HG03439 (cell line): ENCODE results near the gene DROSHA.
"Not testable (repeated sequence)": the region's sequence is repeated elsewhere in the genome, so short reads cannot be mapped to it uniquely, and the experiment has no call there.

Source experiments
- ATAC-seq: cut with Tn5 transposase; IDR thresholded peaks from one replicate; pipeline ENCODE4 v1.9.1; 2021; ENCODE audit warnings: mild to moderate bottlenecking, moderate library complexity; ENCODE audit not compliant: unreplicated experiment

The DROSHA gene

DNA sequence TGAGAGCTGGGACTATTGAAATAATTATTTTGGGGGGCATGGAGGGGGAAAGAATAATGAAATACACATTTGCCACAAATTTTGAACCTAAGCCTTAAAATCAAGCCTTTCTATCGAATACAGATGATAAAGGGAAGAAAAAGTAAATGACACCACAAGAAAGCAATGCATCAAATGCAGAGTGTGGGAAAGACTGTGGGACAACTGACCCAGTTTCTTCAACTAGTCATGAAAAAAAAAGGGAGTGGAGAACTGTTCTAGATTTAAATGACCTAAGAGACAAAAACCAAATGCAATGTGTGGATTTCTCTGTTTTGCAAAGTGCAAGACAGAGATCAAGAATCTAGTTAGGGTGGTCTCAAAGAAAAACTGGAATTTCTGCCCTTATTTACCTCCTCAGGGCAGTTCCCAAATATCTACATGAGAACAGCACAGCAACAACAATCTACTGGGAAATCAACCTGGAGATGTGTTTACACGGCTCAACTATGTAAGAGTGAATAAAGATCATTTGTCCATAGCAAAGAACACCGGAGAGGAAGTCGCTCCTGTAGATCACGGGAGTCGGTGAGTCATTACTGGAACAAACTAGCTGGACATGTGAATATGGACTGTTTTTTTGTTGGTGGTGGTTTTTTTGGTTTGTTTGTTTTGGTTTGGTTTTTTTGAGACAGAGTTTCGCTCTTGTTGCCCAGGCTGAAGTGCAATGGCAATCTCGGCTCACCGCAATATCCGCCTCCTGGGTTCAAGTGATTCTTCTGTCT is 145.9 kb downstream of the DROSHA start:
- no peak for ATAC-seq

DNA sequence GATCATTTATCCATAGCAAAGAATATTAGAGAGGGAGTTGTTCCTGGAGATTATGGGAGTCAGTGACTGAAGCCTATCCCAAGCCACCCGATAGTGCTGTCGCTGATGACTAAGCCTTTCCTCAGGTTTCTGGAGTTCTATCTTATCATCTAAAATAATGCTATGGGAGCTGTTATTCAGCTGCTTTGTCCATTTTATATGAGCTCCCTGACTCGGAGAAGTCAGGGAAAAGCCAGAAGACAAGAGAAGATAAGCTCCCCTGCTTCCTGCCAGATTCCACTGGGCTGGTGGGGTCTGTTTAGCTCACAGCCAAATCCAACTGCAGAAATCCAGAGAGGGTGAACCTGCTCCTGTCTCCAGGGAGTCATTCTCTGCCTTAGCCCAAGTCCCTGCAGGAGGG is 148.2 kb downstream of the DROSHA start:
- ATAC-seq, result no peak

DNA sequence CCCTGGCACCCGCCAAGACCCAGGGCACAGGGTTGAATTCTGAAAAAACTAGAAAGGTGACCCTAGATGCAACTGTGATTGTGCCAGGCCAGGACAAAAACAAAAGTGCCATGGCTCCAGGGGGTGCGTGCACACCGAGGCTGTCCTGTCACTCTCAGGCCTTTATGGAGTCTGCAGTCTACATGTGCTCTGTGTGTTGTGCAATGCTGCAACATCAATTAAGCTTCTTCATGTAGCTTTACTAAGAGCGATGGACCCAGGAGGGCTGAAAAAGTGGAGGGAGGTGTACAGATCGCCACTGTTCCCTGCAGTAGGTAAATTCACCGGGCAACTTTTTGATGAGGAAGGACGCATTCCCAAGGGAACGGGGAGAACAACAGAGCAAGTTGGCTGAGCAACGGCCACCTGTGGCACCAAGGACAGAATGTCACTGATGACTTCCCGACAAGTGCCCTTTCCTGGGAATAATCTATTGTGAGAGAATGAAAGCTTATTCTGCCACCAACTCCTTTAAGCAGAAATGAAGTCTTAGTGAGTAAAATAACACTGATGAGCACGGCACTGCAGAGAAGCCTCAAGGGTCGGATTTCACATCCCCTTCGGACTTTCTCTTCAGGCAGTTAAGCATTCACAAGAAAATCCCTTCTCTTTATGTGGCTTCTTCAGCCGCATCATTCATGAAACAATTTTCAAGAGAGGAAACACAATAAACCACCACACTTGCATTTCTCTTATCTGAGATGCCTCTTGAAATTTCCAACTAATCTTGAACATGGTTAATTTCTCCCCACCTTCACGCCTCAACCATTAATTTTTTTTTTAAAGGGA is 149.6 kb downstream of the DROSHA start:
- no peak for ATAC-seq

DNA sequence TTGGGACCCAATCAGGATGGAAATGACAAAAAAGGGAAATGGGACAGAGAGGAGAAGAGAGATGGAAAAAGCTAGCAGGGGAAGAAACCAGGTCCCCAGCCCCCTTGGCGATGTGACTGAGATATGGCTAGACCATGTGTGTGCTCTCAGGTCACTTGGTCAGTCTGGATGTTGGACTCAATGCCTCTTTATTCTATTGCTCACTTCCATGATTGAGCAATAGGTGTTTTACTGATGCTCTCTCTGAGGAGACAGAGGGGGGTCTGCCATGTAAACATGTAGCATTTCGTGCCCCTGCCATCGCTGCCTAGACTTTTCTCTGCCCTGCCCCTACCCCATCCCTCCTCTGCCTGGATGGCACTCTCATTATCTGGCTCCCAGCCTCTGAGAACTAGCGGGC is 150.6 kb downstream of the DROSHA start:
- ATAC-seq, result no peak

DNA sequence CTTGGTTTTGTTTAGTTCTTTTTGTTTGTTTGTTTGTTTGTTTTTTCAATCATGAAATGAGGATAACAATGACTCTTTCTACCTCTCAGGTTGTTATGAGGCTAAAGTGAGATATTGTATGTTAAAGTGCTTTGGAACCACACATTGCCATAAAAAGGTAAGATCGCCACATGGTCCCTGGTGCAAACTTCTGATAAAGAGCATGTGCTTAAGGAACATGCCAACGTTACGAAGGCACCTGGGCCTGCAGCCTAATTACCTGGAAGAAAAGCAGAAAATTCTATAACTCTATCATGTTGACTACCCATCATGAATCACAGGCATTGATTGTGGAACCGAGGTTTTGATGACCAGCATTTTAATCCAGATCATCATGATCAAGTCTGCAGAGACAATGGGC is 151.8 kb downstream of the DROSHA start:
- ATAC-seq, result no peak

DNA sequence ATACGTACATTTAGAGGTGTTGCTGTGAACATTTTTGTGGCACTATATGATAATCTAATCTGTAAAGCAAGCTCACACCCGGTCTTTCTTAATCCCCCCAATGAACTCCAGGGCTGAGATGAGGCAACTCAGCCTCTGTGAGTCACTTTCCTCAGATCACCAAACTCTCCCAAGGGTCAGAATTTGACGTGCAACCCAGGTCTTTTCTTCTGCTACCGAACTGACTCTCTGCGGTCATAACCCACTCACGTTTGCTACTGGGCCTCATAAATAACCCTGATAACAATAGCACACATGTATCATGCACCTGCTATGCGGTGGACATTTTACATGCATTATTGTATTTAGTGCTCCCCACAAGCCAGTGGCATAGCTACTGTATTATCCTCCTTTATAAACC is 153.1 kb downstream of the DROSHA start:
- no peak for ATAC-seq

DNA sequence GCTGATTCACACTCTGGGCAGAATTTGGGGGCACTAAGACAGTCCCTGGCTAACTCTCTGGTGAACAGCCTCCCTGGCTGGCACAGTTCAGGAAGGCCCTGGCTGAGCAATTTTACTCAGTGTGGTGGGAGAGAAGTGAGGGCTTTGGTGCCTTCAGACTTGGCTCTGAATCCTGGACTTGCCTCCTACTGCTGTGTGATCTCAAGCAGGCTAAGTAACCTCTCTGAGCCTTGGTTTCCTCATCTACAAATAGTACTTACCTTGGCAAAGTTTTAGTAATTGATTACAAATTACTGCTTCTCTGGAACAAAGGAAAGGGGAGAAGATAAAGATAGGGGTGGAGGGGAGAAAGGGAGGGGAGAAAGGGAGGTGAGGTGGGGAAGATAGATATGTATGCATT is 153.8 kb downstream of the DROSHA start:
- ATAC-seq, result no peak

DNA sequence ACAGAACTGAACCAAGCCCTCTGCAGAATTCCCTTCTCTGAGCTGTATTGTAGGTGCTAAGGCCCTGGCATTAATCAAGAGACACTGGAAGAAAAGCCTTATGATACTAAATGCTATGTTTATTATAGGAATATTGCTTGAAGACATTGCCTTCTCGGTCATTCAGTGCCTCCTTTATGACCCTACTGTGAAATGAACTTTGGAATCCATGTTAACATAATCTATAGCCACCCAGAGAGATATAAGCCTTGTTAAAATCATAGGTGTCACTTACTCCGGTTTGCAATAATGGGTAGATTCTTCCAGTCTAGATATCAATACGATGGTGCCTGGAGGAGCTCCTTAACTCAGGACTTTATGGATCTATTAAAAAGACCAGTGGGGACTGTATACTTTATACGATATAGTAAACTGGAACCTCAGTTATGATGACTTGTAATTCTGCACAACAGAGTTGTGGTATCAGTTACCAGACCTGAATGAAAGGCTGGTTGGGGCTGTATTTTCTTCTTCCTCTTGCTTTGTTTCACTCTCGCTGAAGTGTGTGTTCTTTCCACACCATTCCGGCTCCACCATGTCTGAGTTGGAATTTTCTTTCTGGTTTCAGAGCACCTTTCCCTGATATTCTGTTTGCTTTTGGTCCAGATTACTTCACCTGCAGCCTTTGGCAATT is 154.5 kb downstream of the DROSHA start:
- ATAC-seq, result no peak

DNA sequence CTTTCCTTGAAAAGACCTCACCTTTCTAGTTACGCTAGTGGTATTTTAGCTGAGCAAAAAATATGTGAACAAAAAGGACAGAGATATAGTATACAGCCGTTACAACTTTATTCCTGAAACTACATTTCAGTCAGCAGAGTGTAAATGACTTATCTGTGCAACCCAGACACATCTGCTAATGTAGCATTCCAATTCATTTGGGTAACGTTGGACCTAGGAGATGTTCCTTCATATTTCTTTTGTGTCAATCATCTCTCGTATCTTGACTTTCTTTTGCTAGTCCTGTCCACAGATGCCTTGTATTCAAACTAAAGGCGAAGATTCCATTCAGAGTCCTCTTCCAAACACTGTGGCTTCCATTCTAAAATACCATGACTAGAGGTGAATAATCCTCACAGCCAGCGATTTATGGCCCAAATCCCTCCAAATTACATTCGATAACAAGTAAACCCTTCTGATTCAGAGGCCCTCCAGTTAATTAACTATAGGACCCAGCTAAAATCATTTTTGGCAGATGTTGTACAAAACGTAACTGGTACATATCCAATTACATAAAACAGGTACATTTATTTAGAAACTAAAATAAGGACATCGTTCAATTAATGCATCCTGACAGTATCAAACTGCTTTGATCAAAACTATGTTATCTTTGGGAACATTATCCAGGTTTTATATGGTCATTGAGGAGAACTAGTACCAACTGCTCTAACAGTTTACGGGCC is 155.7 kb downstream of the DROSHA start:
- no peak for ATAC-seq

DNA sequence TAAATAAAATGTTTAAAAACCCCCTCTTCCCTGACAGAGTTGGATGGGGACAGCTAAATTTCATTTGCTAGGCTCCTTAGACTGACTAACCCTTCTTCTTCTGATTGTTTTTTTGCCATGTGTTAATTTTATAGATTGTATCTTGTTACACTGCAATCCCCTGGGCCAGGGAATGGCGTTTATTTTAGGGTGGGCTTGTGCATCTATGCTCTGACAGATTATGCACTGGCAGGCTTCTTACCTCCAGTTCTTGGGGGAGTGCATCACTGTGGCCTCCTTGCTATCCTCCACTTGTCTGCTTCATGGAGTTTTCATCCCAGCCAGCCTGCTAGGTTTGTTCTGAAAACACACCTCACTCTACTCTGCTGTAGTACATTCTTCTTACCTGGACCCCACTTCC is 159.8 kb downstream of the DROSHA start:
- ATAC-seq, result no peak

DNA sequence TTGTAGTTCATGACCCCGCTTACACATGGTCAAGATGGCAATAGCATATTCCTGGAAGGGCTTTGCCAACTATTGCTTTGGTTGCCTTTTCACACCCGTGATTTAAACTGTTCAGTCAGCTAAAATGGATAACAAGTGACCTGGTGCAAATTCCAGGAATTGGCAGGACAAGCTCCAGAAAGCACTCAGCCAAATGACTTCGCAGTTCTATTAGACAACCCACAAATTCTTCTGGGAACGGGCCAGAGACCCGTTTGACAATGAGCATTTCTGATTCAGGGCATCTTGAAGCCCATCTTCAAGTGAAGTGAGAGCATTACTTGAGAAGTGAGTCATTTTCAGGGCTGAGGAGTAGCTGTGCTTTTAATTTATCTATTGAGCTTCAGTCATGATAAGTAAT is 165.0 kb downstream of the DROSHA start:
- ATAC-seq, result no peak

DNA sequence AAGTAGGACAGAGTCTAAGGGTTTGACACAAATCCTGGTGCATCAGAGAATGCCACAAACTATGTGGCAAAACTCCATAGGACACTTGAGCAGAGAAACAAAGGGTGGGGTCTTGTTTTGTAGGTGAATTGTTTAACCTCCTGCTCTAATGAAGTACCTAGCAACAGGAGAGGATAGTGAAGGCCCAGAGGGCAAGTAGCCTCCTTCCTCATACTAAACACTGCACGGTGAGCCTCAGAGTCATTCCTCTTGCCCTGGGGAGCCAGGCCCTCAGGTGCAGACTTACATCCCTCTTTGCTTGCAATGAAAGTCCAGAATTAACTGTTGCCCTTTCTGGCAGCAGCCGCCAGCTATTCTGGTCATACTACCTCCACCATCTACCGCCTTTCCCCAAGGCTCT is 166.1 kb downstream of the DROSHA start:
- ATAC-seq, result no peak

DNA sequence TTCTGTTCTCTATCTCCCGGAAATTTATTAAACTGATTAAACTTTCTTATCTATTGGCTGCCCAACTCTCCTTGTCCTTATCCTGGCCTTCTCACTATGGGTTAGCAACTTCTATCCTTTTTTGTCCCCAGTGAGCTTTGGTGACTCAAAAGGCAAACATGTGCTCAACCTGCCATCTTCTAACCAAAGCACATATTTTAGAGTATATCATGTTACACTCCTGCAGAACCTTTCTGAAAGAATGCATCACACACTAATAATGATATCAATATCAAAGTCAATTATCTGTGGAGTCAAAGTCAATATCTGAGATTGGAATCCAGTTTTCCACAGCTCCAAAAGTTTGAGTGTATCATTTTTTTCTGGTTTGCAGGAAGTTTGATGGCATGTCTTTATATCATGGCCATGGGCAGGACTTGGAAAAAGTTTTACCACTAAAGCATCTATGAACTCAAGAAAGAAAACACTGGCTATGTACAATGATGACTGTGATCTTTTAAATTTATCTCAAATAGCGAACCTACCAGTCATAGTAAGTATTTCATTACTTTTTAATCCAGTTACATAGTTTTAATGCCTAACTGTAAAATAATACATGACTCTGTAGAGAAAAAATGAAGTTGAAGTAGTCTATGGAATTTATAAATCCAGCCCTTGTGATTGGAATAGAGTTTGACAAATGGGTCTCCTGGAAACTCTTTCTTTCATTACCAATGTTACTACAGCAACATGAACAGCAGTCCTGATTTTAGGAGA is 166.8 kb downstream of the DROSHA start:
- no peak for ATAC-seq

DNA sequence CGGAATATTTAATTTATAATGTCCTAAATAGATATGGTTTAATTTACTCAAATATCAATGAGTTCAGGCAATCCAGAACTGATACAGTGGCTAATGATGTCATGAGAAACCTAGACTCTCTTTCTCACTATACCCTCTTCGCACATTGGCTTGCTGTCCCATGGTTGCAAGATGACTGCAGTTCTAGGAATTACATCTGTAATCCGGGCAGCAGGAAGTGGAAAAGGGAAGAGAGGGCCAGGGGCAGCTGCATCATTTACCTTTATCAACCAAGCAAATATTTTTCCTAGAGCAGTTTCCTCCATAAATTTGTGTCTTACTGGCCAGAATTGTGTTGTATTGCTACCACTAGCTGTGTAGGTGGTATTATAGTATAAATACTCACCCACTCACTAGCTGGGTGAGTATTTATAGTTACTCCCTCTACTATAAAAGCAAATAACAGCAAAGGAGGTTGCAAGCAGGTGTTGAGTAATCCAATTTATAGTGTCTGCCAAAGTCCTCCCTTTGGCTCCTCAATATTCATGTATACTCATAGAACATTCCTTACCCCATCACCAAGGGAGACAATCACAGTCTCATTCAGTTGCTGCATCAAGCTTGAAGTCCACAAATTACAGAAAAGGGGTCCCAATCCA is 168.8 kb downstream of the DROSHA start:
- ATAC-seq, result no peak

DNA sequence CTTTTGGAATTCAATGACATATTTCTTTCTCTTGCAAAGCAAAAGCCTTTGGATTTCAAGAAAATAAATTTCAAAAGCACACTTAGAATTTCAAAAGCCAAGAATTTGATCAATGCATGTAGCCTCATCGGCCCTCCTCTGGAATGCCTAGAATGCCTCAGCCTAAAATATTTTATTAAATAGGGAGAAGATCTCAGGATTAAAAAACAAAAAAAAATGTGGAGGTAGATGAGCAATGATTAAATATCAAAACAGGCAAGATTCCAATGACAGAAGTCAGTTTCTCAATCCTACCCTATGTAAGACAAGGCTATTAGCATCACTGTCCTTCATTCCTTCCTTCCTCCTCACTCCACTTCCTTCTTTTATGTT is 169.4 kb downstream of the DROSHA start:
- no peak for ATAC-seq

DNA sequence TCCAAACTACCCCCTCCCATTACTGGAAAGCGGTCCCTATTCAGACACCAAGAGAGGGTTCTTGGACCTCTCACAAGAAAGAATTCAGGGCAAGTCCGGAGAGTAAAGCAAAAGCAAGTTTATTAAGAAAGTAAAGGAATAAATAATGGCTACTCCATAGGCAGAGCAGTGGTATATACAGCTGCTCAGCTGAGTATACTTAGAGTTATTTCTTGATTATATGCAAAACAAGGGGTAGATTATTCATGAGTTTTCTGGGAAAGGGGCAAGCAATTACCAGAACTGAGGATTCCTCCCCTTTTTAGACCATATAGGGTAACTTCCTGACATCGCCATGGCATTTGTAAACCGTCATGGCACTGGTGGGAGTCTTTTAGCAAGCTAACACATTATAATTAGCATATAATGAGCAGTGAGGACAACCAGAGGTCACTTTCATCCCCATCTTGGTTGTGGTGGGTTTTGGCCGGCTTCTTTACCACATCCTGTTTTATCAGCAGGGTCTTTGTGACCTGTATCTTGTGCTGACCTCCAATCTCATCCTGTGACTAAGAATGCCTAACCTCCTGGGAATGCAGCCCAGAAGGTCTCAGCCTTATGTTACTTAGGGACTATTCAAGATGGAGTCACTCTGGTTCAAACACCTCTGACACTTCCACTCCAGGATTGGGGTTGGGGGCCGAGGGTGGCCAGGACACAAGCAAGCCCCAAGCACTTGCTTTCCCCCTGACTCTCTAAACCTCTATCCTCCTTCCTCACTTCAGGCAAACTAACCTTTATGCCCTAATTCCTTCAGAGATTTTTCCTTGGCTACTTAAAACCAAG is 170.0 kb downstream of the DROSHA start:
- ATAC-seq, result not testable (repeated sequence)

DNA sequence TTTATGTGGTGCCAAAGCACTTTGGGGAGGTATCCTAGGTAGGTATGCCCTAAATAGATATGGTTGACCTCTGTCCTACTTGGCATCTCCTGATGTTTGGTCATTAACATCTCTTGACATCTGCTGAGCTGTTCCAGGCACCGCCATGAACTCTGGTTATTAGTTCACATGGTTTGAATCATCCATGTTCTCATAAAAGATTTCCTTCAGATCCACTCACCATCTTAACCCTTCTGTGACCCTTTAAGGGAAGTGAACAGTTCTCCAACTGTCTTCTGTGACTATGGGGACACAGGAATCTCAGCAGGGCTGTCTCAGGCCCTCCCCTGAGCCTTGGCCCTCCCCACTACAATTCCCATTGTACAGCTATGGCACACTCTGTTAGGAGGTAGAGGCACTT is 170.7 kb downstream of the DROSHA start:
- no peak for ATAC-seq

DNA sequence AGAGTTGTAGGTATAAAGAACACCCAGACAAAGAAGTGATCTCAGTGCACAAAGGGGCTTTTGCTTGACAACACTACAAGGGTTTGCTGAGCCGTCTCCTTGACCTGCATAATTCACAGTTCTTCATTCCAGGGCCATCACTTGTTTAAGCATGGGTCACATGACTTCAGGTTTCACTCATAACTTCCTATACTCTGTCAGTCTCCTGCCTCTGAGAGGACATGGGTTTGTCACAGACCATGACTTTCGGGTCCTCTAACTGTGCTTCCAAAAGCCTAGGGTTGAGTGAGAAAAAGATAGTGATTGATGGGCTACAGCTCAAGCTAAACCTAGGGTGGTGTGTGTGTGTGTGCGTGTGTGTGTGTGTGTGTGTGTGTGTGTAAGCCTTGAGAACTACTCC is 172.1 kb downstream of the DROSHA start:
- no peak for ATAC-seq

DNA sequence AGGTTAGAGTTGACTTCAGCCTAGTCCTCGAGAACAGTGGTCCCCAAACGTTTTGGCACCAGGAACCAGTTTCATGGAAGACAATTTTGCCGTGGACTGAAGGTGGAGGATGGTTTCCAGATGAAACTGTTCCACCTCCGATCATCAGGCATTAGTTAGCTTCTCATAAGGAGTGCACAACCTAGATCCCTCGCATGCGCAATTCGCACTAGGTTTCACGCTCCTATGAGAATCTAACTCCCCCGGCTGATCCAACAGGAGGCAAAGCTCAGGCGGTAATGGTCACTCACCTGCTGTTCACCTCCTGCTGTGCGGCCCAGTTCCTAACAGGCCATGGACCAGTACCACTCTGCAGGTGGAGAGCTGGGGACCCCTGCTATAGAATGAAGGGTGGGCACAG is 174.9 kb downstream of the DROSHA start:
- no peak for ATAC-seq
